GM23338 (cell line): ENCODE data around the gene KAZALD1. TPM values are rescaled to one million over a fixed set of nuclear protein-coding genes. Genes with fewer than 3 reads are reported as not detected.

Experiments
- ATAC-seq: fragments of 200-7000 bp; cut with Tn5 transposase; 3 replicates; pipeline ENCODE4 v1.9.1; 2020
- DNase-seq: peaks from one replicate; pipeline ENCODE4 v3.0.0-alpha.2; 2015; ENCODE audit warnings: low spot score
- H2AFZ ChIP-seq: fragments of 200-600 bp; sonication (generic); 2 replicates; pipeline ENCODE4 v1.8.0; 2016; ENCODE audit warnings: antibody characterized with exemption, mild to moderate bottlenecking, moderate library complexity
- H3F3A ChIP-seq: fragments of 200-600 bp; sonication (generic); replicated peaks from 2 replicates; pipeline ENCODE4 v1.8.0; 2017; ENCODE audit warnings: antibody characterized with exemption, mixed run types, low read depth
- H3K27ac ChIP-seq: fragments of 200-600 bp; sonication (generic); 2 replicates; pipeline ENCODE4 v1.6.1; 2016; ENCODE audit warnings: low read depth
- H3K27me3 ChIP-seq: fragments of 200-600 bp; sonication (generic); 2 replicates; pipeline ENCODE4 v1.8.0; 2016; ENCODE audit warnings: mild to moderate bottlenecking, mixed run types, moderate library complexity; ENCODE audit not compliant: insufficient read depth
- H3K36me3 ChIP-seq: fragments of 200-600 bp; sonication (generic); 2 replicates; pipeline ENCODE4 v1.8.0; 2016; ENCODE audit warnings: mild to moderate bottlenecking; ENCODE audit not compliant: insufficient read depth
- H3K4me1 ChIP-seq: fragments of 200-600 bp; sonication (generic); 2 replicates; pipeline ENCODE4 v1.8.0; 2016; ENCODE audit warnings: mild to moderate bottlenecking, moderate library complexity; ENCODE audit not compliant: insufficient read depth
- H3K4me2 ChIP-seq: fragments of 200-600 bp; sonication (generic); 2 replicates; pipeline ENCODE4 v1.7.1; 2017; ENCODE audit warnings: mixed run types
- H3K4me3 ChIP-seq: fragments of 200-600 bp; sonication (generic); 2 replicates; pipeline ENCODE4 v1.6.1; 2016; ENCODE audit warnings: mixed run types
- H3K79me2 ChIP-seq: fragments of 200-600 bp; sonication (generic); replicated peaks from 2 replicates; pipeline ENCODE4 v1.8.0; 2017; ENCODE audit warnings: mild to moderate bottlenecking; ENCODE audit not compliant: insufficient read depth
- H3K9me2 ChIP-seq: fragments of 200-600 bp; sonication (generic); 2 replicates; pipeline ENCODE4 v1.8.0; 2017; ENCODE audit not compliant: insufficient read depth
- H4K20me1 ChIP-seq: fragments of 200-600 bp; sonication (generic); replicated peaks from 2 replicates; pipeline ENCODE4 v1.8.0; 2017; ENCODE audit warnings: mild to moderate bottlenecking; ENCODE audit not compliant: insufficient read depth
- H3K27ac Mint-ChIP-seq: 2 replicates; pipeline ENCODE4 v1.8.0; 2020; ENCODE audit warnings: inconsistent platforms, mild to moderate bottlenecking, moderate library complexity, mixed read lengths
- H3K27me3 Mint-ChIP-seq: 3 replicates; pipeline ENCODE4 v1.8.0; 2022; ENCODE audit warnings: low read depth, mild to moderate bottlenecking, moderate library complexity, mixed read lengths, inconsistent platforms; ENCODE audit not compliant: insufficient read depth, poor library complexity
- H3K36me3 Mint-ChIP-seq: 3 replicates; pipeline ENCODE4 v1.8.0; 2021; ENCODE audit warnings: low read depth, mild to moderate bottlenecking, inconsistent platforms, moderate library complexity, mixed read lengths
- H3K4me1 Mint-ChIP-seq: 3 replicates; pipeline ENCODE4 v1.8.0; 2020; ENCODE audit warnings: mild to moderate bottlenecking, inconsistent platforms, mixed read lengths
- H3K4me3 Mint-ChIP-seq: 3 replicates; pipeline ENCODE4 v1.8.0; 2021; ENCODE audit warnings: moderate library complexity, mild to moderate bottlenecking, inconsistent platforms, mixed read lengths
- H3K9me3 Mint-ChIP-seq: 3 replicates; pipeline ENCODE4 v1.8.0; 2020; ENCODE audit warnings: moderate library complexity, mild to moderate bottlenecking, inconsistent platforms, mixed read lengths
- CREB1 ChIP-seq: fragments of 250-450 bp; sonication (Bioruptor Pico); IDR thresholded peaks from 2 replicates; pipeline ENCODE4 v1.5.0; 2020; ENCODE audit warnings: low read depth, mild to moderate bottlenecking, moderate library complexity
- EZH2 ChIP-seq: fragments of 200-600 bp; sonication (generic); IDR thresholded peaks from one replicate; pipeline ENCODE4 v1.8.0; 2017; ENCODE audit warnings: antibody characterized with exemption, mild to moderate bottlenecking, low read depth; ENCODE audit not compliant: unreplicated experiment
- EZH2phosphoT487 ChIP-seq: fragments of 200-600 bp; sonication (generic); IDR thresholded peaks from one replicate; pipeline ENCODE4 v1.8.1; 2018; ENCODE audit warnings: antibody characterized with exemption; ENCODE audit not compliant: unreplicated experiment
- JUNB ChIP-seq: IDR thresholded peaks from one replicate; pipeline ENCODE4 v1.6.1; 2016; ENCODE audit warnings: antibody characterized with exemption; ENCODE audit not compliant: unreplicated experiment
- NANOG ChIP-seq: IDR thresholded peaks from 2 replicates; pipeline ENCODE4 v1.6.1; 2016; ENCODE audit warnings: antibody characterized with exemption, borderline replicate concordance
- POLR2AphosphoS5 ChIP-seq: IDR thresholded peaks from 2 replicates; pipeline ENCODE4 v1.6.1; 2016; ENCODE audit warnings: antibody characterized with exemption, low read depth
- REST ChIP-seq: IDR thresholded peaks from one replicate; pipeline ENCODE4 v1.6.1; 2018; ENCODE audit warnings: antibody characterized with exemption; ENCODE audit not compliant: unreplicated experiment
- ZNF114 ChIP-seq: fragments of 250-450 bp; sonication (Bioruptor Pico); IDR thresholded peaks from 2 replicates; pipeline ENCODE4 v1.5.0; 2020; ENCODE audit warnings: mild to moderate bottlenecking, moderate library complexity
- ZNF331 ChIP-seq: fragments of 250-450 bp; sonication (Bioruptor Pico); IDR thresholded peaks from 2 replicates; pipeline ENCODE4 v1.5.0; 2020; ENCODE audit warnings: low read depth, mild to moderate bottlenecking, moderate library complexity
- polyA plus RNA-seq: library from polyadenylated mRNA; unstranded; fragments of >200 nt; fragmentation: Nextera tagmentation; extraction: Ambion mirVana; gene quantifications from 2 replicates; pipeline ENCODE4 v1.2.1, GENCODE V29; 2016
- total RNA-seq: library from RNA; depleted of rRNA; stranded (reverse); fragments of >200 nt; shearing (Covaris generic); gene quantifications from 2 replicates; pipeline ENCODE4 v1.2.3, GENCODE V29; 2014
- TF ChIP-seq, protein P1 (sequence below), 2 experiments: fragments of 200-600 bp in 1 of 2; sonication (generic) in 1 of 2; conservative IDR thresholded peaks; 2 replicates each; pipeline versions ENCODE4 v1.5.1 to v1.6.1; 2016 to 2017; ENCODE audit warnings: antibody characterized with exemption in 2 of 2, low read depth in 2 of 2, mild to moderate bottlenecking in 2 of 2, moderate library complexity in 1 of 2
- TF ChIP-seq, protein P2 (sequence below): IDR thresholded peaks from 2 replicates; pipeline ENCODE4 v1.6.1; 2016; ENCODE audit warnings: antibody characterized with exemption

KAZALD1 gene
- total and polyA plus RNA-seq, 2 experiments from 2014 or later: 0.27 to 1.3 TPM

DNA sequence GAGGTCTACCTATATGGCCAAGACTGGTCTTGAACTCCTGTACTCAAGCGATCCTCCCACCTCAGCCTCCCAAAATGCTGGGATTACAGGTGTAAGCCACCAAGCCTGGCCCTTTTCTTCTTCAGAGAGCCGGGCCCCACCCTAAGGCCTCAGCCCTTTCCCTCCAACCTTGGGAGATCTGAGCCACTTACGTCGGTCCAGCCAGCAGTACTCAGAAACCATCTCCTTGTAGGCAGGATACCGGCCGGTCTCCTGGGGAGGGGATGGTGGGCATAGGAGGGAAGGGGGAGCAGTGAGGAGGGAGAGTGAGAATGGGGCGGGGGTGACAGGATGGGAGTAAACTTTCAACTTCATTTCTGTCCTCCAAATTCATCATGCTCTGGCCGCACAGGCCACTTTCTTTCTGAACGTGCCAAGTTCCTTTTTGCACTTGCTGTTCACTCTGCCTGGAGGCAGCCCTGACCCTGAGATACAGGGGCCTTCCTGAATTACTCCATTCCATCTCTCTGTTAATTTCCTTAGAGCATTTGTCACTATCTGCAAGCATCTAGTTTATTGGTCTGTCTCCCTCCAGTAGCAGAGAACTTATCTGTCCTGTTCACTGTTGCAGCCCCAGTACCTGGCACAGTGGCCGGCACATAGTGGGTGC lies 41.2 kb upstream of the KAZALD1 start:
- Histone ChIP-seq H3K27ac (no peak overlapping the region), H3K4me2 (no peak overlapping the region), H4K20me1 (no peaks in the 10 kb centered on the region), H3K9me2 (no peaks in the 10 kb centered on the region), H3F3A (no peaks in the 10 kb centered on the region), H2AFZ (no peak overlapping the region), H3K36me3 (no peaks in the 10 kb centered on the region), H3K79me2 (no peaks in the 10 kb centered on the region), H3K27me3 (peaks cover 51% of the 10 kb centered on the region), H3K4me3 (no peak overlapping the region), H3K4me1 (peaks cover 9% of the 10 kb centered on the region; the same call in 1 of the 2 replicates)
- Mint-ChIP-seq H3K27ac (no peak overlapping the region), H3K27me3 (peaks cover 54% of the 10 kb centered on the region), H3K4me3 (no peak overlapping the region), H3K4me1 (peaks cover 5% of the 10 kb centered on the region; the same call in 2 of the 3 replicates), H3K36me3 (no peaks in the 10 kb centered on the region; the same call in 2 of the 3 replicates), H3K9me3 (no peaks in the 10 kb centered on the region)
- no peak for ATAC-seq
- no peak for DNase-seq
- TF ChIP-seq, protein P1, sequence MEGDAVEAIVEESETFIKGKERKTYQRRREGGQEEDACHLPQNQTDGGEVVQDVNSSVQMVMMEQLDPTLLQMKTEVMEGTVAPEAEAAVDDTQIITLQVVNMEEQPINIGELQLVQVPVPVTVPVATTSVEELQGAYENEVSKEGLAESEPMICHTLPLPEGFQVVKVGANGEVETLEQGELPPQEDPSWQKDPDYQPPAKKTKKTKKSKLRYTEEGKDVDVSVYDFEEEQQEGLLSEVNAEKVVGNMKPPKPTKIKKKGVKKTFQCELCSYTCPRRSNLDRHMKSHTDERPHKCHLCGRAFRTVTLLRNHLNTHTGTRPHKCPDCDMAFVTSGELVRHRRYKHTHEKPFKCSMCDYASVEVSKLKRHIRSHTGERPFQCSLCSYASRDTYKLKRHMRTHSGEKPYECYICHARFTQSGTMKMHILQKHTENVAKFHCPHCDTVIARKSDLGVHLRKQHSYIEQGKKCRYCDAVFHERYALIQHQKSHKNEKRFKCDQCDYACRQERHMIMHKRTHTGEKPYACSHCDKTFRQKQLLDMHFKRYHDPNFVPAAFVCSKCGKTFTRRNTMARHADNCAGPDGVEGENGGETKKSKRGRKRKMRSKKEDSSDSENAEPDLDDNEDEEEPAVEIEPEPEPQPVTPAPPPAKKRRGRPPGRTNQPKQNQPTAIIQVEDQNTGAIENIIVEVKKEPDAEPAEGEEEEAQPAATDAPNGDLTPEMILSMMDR (conservative IDR thresholded peaks at IDR 0.05; ENCODE audit: low read depth in 2 of 2): no peak

DNA sequence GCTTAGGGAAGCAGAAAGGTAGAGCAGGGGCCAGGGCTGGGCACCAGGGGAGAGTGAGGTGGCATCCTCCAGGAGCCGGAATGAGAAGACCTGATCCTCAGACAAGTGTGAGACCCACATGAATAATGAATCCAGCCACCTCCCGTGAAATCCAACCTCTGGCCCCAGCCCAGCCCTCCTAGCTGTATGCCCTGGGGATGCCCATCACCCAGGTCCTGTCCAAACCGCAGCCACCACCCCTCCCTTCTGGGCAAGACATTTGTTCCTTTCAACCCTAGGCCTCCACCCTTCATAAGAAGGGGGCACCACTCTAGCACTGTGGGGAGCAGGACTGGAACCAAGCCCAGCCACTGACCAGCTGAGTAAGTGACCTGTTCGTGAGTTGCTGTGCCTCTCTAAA lies 40.5 kb upstream of the KAZALD1 start:
- Mint-ChIP-seq H3K9me3 (no peaks in the 10 kb centered on the region), H3K27me3 (peaks cover 56% of the 10 kb centered on the region), H3K36me3 (no peaks in the 10 kb centered on the region; the same call in 2 of the 3 replicates), H3K4me3 (no peak overlapping the region), H3K4me1 (peaks cover 5% of the 10 kb centered on the region; the same call in 2 of the 3 replicates), H3K27ac (no peak overlapping the region)
- Histone ChIP-seq H2AFZ (no peak overlapping the region), H3K36me3 (no peaks in the 10 kb centered on the region), H3K4me3 (no peak overlapping the region), H3K4me1 (peaks cover 9% of the 10 kb centered on the region; the same call in 1 of the 2 replicates), H3K79me2 (no peaks in the 10 kb centered on the region), H3K27ac (no peak overlapping the region), H4K20me1 (no peaks in the 10 kb centered on the region), H3K4me2 (no peak overlapping the region), H3K27me3 (peaks cover 47% of the 10 kb centered on the region), H3F3A (no peaks in the 10 kb centered on the region), H3K9me2 (no peaks in the 10 kb centered on the region)
- DNase-seq: no peak
- no peak for ATAC-seq
- no peak for TF ChIP-seq REST
- TF ChIP-seq ZNF114 (CRISPR knock-in tag): no peak
- no peak for TF ChIP-seq ZNF331 (CRISPR knock-in tag)
- TF ChIP-seq EZH2phosphoT487: no peak
- TF ChIP-seq, protein P2, sequence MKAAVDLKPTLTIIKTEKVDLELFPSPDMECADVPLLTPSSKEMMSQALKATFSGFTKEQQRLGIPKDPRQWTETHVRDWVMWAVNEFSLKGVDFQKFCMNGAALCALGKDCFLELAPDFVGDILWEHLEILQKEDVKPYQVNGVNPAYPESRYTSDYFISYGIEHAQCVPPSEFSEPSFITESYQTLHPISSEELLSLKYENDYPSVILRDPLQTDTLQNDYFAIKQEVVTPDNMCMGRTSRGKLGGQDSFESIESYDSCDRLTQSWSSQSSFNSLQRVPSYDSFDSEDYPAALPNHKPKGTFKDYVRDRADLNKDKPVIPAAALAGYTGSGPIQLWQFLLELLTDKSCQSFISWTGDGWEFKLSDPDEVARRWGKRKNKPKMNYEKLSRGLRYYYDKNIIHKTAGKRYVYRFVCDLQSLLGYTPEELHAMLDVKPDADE: no peak
- TF ChIP-seq JUNB: no peak
- TF ChIP-seq, protein P1 (conservative IDR thresholded peaks at IDR 0.05; ENCODE audit: low read depth in 2 of 2): no peak
- no peak for TF ChIP-seq POLR2AphosphoS5
- no peak for TF ChIP-seq EZH2
- no peak for TF ChIP-seq CREB1
- no peak for TF ChIP-seq NANOG
